ENCODE data around the gene SPRY1. TPM values are rescaled to one million over a fixed set of nuclear protein-coding genes. Genes with fewer than 3 reads are reported as not detected.

SPRY1 gene
- polyA plus RNA-seq, 2 of the 4 experiments (the other 2 are of a cell fraction) = 0.54 to 2.1 TPM

GRCh38 chr4:123366144-123366748 lies 30.3 kb upstream of the SPRY1 start (continued):
- TF ChIP-seq RAD21 (conservative IDR thresholded peaks at IDR 0.05 in 1 of 2, IDR thresholded peaks at IDR 0.05 in 1 of 2) (no peak), TP53 (CRISPR knock-in tag; IDR thresholded peaks at IDR 0.05) (no peak), USF2 (IDR thresholded peaks at IDR 0.05) (no peak), ZSCAN20 (CRISPR knock-in tag; IDR thresholded peaks at IDR 0.05) (no peak), EHF (CRISPR knock-in tag; IDR thresholded peaks at IDR 0.05) (no peak)

- H3K4me3 ChIP-seq = no peak overlapping the region
- no peak overlapping the region for H3K27ac ChIP-seq
- FAIRE-seq (no peak), DNase-seq (ENCODE audit: low read depth in 1 of 2, low spot score in 1 of 2) (no peak), ATAC-seq (no peak)
- no peaks in the 10 kb centered on the region for H3K4me1 ChIP-seq
- TF ChIP-seq, protein P1, sequence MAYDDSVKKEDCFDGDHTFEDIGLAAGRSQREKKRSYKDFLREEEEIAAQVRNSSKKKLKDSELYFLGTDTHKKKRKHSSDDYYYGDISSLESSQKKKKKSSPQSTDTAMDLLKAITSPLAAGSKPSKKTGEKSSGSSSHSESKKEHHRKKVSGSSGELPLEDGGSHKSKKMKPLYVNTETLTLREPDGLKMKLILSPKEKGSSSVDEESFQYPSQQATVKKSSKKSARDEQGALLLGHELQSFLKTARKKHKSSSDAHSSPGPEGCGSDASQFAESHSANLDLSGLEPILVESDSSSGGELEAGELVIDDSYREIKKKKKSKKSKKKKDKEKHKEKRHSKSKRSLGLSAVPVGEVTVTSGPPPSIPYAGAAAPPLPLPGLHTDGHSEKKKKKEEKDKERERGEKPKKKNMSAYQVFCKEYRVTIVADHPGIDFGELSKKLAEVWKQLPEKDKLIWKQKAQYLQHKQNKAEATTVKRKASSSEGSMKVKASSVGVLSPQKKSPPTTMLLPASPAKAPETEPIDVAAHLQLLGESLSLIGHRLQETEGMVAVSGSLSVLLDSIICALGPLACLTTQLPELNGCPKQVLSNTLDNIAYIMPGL (CRISPR knock-in tag; IDR thresholded peaks at IDR 0.05; ENCODE audit: borderline replicate concordance) = no peak
- TF ChIP-seq CHD2 (IDR thresholded peaks at IDR 0.05; ENCODE audit: low read length, partially characterized antibody) (no peak), RNF2 (IDR thresholded peaks at IDR 0.05; ENCODE audit: borderline replicate concordance, low read depth) (no peak), EHMT2 (IDR thresholded peaks at IDR 0.05; ENCODE audit: low read depth) (no peak), POLR2AphosphoS2 (conservative IDR thresholded peaks at IDR 0.05; ENCODE audit: low read length) (no peak), POLR2A (IDR thresholded peaks at IDR 0.05; ENCODE audit: low read length) (no peak), ZFP36 (IDR thresholded peaks at IDR 0.05; ENCODE audit: borderline replicate concordance, partially characterized antibody) (no peak), RARB (CRISPR knock-in tag; IDR thresholded peaks at IDR 0.05) (no peak), KDM1A (IDR thresholded peaks at IDR 0.05; ENCODE audit: low read depth) (no peak)
- CTCF ChIA-PET = no interaction called here
- H3K9me3 ChIP-seq = no peaks in the 10 kb centered on the region
- H3K4me2 ChIP-seq = no peak overlapping the region
- 11% methylated on average over 1 of the region's 1 CpG for WGBS (ENCODE audit: missing lambda C conversion rate)
- POLR2A ChIA-PET = no interaction called here
These were observed 17.8 kb upstream of the SPRY1 start for GRCh38 chr4:123378794-123379193.

DNA sequence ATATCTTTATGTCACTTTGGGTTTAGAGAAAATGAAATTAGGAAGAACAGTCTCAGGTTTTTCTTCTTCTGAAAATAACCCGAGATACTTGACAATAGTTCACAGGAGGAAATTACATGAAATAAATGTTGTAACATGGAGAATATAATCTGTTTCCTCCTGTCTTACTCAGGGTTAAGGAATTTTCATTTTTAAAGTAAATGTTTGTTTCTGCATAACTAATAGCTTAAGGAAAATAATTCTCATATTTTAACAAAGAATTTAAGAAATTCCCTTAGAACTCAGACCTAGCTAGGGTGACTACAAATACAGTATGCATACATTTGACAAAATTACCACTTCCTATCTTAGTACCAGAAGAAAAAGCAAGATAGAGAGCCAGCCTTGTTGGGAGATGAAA lies 17.2 kb upstream of the SPRY1 start:
- no peak overlapping the region for H3K4me3 ChIP-seq
- ChIA-PET POLR2A (no interaction called here), CTCF (no interaction called here)
- TF ChIP-seq CBX8 (IDR thresholded peaks at IDR 0.05) (no peak), CHD4 (IDR thresholded peaks at IDR 0.05; ENCODE audit: borderline replicate concordance) (no peak), FOSB (CRISPR knock-in tag; IDR thresholded peaks at IDR 0.05) (no peak), JUN (IDR thresholded peaks at IDR 0.05) (no peak), RNF2 (IDR thresholded peaks at IDR 0.05; ENCODE audit: borderline replicate concordance, low read depth) (no peak)
- H3K4me1 ChIP-seq = no peaks in the 10 kb centered on the region
- no peak overlapping the region for H3K27ac ChIP-seq
- FAIRE-seq (no peak), ATAC-seq (no peak), DNase-seq (ENCODE audit: low read depth in 1 of 2, low spot score in 1 of 2) (no peak)
- H3K9me3 ChIP-seq = no peaks in the 10 kb centered on the region
- H3K4me2 ChIP-seq = no peak overlapping the region
- WGBS (ENCODE audit: missing lambda C conversion rate) = 67% methylated on average over 1 of the region's 1 CpG

All from A549 (cell line).